Upper lobe of left lung (tissue), 4 donors: ENCODE measurements around the gene ARID1B.

Source experiments
- EP300 ChIP-seq, 4 donors: sonication (generic); formaldehyde crosslinking; IDR thresholded peaks; one replicate each; pipeline ENCODE4 v1.5.1; 2017; ENCODE audit warnings: antibody characterized with exemption in 4 of 4, control low read depth in 2 of 4
- POLR2A ChIP-seq, 4 donors: fragments of 450-650 bp; IDR thresholded peaks; one replicate each; pipeline ENCODE4 v1.5.1; 2016 to 2017; ENCODE audit warnings: antibody characterized with exemption in 4 of 4, mild to moderate bottlenecking in 2 of 4
- POLR2AphosphoS5 ChIP-seq, 2 donors: sonication (generic); formaldehyde crosslinking; IDR thresholded peaks; one replicate each; pipeline ENCODE4 v1.5.1; 2017; ENCODE audit warnings: antibody characterized with exemption in 2 of 2
- TF ChIP-seq, protein P1 (sequence below), 6 experiments: fragments of 450-650 bp in 4 of 6; fragments of 200-600 bp in 2 of 6; sonication (generic) in 2 of 6; IDR thresholded peaks; one replicate each; pipeline ENCODE4 v1.5.1; 2016 to 2019; ENCODE audit warnings: antibody characterized with exemption in 6 of 6

DNA sequence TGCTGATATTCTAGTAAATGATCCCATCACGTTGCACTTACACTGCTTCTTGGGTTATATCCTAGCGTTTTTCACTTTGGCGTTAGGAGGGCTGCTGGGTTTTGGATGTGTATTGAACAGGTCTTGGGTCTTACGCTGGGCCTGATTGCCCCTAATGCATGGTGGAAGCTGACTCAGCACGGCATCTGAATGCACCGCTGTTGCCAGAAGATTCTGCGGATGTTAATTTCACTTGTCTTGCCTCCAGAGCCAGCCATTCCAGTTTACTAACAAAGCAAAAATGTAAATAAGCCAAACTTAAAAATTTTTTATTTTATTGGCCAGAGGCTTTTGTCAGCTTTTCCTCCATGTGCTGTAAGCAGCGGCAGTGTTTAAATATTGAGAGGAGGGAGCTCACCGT, 312.7 kb downstream of the ARID1B start:
- TF ChIP-seq, protein P1, sequence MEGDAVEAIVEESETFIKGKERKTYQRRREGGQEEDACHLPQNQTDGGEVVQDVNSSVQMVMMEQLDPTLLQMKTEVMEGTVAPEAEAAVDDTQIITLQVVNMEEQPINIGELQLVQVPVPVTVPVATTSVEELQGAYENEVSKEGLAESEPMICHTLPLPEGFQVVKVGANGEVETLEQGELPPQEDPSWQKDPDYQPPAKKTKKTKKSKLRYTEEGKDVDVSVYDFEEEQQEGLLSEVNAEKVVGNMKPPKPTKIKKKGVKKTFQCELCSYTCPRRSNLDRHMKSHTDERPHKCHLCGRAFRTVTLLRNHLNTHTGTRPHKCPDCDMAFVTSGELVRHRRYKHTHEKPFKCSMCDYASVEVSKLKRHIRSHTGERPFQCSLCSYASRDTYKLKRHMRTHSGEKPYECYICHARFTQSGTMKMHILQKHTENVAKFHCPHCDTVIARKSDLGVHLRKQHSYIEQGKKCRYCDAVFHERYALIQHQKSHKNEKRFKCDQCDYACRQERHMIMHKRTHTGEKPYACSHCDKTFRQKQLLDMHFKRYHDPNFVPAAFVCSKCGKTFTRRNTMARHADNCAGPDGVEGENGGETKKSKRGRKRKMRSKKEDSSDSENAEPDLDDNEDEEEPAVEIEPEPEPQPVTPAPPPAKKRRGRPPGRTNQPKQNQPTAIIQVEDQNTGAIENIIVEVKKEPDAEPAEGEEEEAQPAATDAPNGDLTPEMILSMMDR (IDR thresholded peaks at IDR 0.05) = no peak
- TF ChIP-seq POLR2AphosphoS5 (IDR thresholded peaks at IDR 0.05) = no peak
- no peak for TF ChIP-seq POLR2A (IDR thresholded peaks at IDR 0.05)
- TF ChIP-seq EP300 (IDR thresholded peaks at IDR 0.05) = no peak
